CD4-positive, alpha-beta T cell (primary cell): ENCODE results near the gene CCR1. TPM values are rescaled to one million over a fixed set of nuclear protein-coding genes. Genes with fewer than 3 reads are reported as not detected.

Experiments
- ATAC-seq: fragments of 200-7000 bp; cut with Tn5 transposase; one replicate; pipeline ENCODE4 v1.10.0; 2022; ENCODE audit warnings: mild to moderate bottlenecking; ENCODE audit not compliant: poor library complexity
- CTCF ChIA-PET: fragments of 350-600 bp; sonication (Branson Sonifier 250); formaldehyde crosslinking; loops from one replicate; lab custom pipeline; 2021; ENCODE audit warnings: antibody characterized with exemption, inconsistent platforms; lab: Charles Lee
- POLR2A ChIA-PET: fragments of 350-600 bp; sonication (Branson Sonifier 250); formaldehyde crosslinking; loops from one replicate; lab custom pipeline; 2021; ENCODE audit warnings: antibody characterized with exemption, inconsistent platforms; lab: Charles Lee
- DNase-seq, 14 experiments: peaks; one replicate each; pipeline ENCODE4 v3.0.0-alpha.2; 2013 to 2020; ENCODE audit warnings: mixed read lengths in 2 of 14
- H3K27ac ChIP-seq, 2 donors: one replicate each; pipeline versions ENCODE4 v1.5.1 to v1.7.0; 2013; ENCODE audit warnings: low read length in 2 of 2, low read depth in 1 of 2, mild to moderate bottlenecking in 1 of 2
- H3K27me3 ChIP-seq, 2 experiments: 1 replicate in 1 of 2; 2 replicates in 1 of 2; pipeline versions ENCODE4 v1.6.1 to v1.7.0; 2013; ENCODE audit warnings: low read length in 2 of 2, control low read depth in 1 of 2, mild to moderate bottlenecking in 1 of 2, moderate library complexity in 1 of 2; ENCODE audit not compliant: insufficient read depth in 2 of 2, control insufficient read depth in 1 of 2
- H3K36me3 ChIP-seq: one replicate; pipeline ENCODE4 v1.6.1; 2013; ENCODE audit warnings: low read length, control low read depth; ENCODE audit not compliant: insufficient read depth
- H3K4me1 ChIP-seq: one replicate; pipeline ENCODE4 v1.6.1; 2013; ENCODE audit warnings: low read length, control low read depth; ENCODE audit not compliant: insufficient read depth
- H3K4me3 ChIP-seq: one replicate; pipeline ENCODE4 v1.5.1; 2013; ENCODE audit warnings: mild to moderate bottlenecking, low read length, moderate library complexity
- H3K9me3 ChIP-seq, 2 experiments: 1 replicate in 1 of 2; 2 replicates in 1 of 2; pipeline versions ENCODE4 v1.6.1 to v1.7.0; 2013; ENCODE audit warnings: low read length in 2 of 2, mild to moderate bottlenecking in 2 of 2, control low read depth in 1 of 2, moderate library complexity in 1 of 2; ENCODE audit not compliant: control insufficient read depth in 1 of 2, insufficient read depth in 1 of 2
- H3K27ac Mint-ChIP-seq: one replicate; pipeline ENCODE4 v1.8.0; 2020; ENCODE audit warnings: mixed read lengths
- H3K27me3 Mint-ChIP-seq: one replicate; pipeline ENCODE4 v1.8.0; 2021; ENCODE audit warnings: mixed read lengths
- H3K36me3 Mint-ChIP-seq: one replicate; pipeline ENCODE4 v1.8.0; 2021; ENCODE audit warnings: low read depth, mixed read lengths
- H3K4me1 Mint-ChIP-seq: one replicate; pipeline ENCODE4 v1.8.0; 2021; ENCODE audit warnings: low read depth, mixed read lengths
- H3K4me3 Mint-ChIP-seq: one replicate; pipeline ENCODE4 v1.8.0; 2020; ENCODE audit warnings: mild to moderate bottlenecking, mixed read lengths
- H3K9me3 Mint-ChIP-seq: one replicate; pipeline ENCODE4 v1.8.0; 2020; ENCODE audit warnings: mixed read lengths
- intact Hi-C, 2 experiments: fragments of 100-400 bp; cut with DNase I in 1 of 2; cut with micrococcal nuclease in 1 of 2; formaldehyde crosslinking; loops; one replicate each; pipeline versions ENCODE4 v1.15.1 to v1.9.0; 2023 to 2025; cut with DNase I, micrococcal nuclease
- total RNA-seq, 174 experiments: library from RNA in 2 of 174; stranded (reverse) in 2 of 174; gene quantifications; one replicate each; pipeline ENCODE4 v1.2.3 and lab custom pipeline; 2021 to 2026
- TF ChIP-seq, protein P1 (sequence below): fragments of 200-600 bp; IDR thresholded peaks from one replicate; pipeline ENCODE4 v1.8.0; 2022; ENCODE audit warnings: antibody characterized with exemption, mild to moderate bottlenecking

The CCR1 gene
- total RNA-seq, 2 experiments from 2014 or later, result 0.34 to 0.38 TPM

DNA sequence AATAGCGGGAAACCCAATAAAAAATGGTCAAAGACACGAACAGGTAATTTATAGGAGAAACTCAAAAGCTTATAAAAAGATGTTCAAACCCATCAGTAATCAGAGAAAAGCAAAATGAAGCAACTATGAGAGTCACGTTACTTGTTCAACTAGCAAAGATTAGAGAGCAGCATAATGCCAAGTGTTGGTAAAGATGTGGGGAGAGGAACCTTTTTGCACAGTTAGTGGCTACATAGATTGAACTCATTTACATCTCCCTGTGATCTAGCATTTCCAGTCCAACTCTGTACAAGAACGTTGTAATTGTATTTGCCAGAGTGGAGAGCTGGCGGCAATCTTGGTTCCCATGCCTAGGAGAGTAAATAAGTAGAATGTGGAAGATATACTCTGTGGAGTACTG, 15.2 kb downstream of the CCR1 start:
- H3K27ac Mint-ChIP-seq, result no peak overlapping the region
- ChIA-PET CTCF (no interaction called here), POLR2A (interaction anchor here (1.0 kb wide), 1 partner anchor 15 kb away, joined by 3 read pairs; the partner anchor contains the start of gene CCR1)
- TF ChIP-seq, protein P1, sequence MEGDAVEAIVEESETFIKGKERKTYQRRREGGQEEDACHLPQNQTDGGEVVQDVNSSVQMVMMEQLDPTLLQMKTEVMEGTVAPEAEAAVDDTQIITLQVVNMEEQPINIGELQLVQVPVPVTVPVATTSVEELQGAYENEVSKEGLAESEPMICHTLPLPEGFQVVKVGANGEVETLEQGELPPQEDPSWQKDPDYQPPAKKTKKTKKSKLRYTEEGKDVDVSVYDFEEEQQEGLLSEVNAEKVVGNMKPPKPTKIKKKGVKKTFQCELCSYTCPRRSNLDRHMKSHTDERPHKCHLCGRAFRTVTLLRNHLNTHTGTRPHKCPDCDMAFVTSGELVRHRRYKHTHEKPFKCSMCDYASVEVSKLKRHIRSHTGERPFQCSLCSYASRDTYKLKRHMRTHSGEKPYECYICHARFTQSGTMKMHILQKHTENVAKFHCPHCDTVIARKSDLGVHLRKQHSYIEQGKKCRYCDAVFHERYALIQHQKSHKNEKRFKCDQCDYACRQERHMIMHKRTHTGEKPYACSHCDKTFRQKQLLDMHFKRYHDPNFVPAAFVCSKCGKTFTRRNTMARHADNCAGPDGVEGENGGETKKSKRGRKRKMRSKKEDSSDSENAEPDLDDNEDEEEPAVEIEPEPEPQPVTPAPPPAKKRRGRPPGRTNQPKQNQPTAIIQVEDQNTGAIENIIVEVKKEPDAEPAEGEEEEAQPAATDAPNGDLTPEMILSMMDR, result no peak
- Histone ChIP-seq H3K9me3 (peaks cover 0 to 20% of the 10 kb centered on the region in 2 experiments), H3K4me3 (no peak overlapping the region), H3K27me3 (peaks cover 0 to 4% of the 10 kb centered on the region in 2 experiments), H3K27ac (no peak overlapping the region), H3K4me1 (no peaks in the 10 kb centered on the region), H3K36me3 (no peaks in the 10 kb centered on the region)
- peaks cover 12% of the 10 kb centered on the region for H3K27me3 Mint-ChIP-seq
- H3K4me3 Mint-ChIP-seq, result no peak overlapping the region
- peaks cover 4% of the 10 kb centered on the region for H3K36me3 Mint-ChIP-seq
- ATAC-seq (no peak), DNase-seq (no peak)
- intact Hi-C loops, result no loop called here
- H3K9me3 Mint-ChIP-seq, result peaks cover 10% of the 10 kb centered on the region
- H3K4me1 Mint-ChIP-seq, result no peaks in the 10 kb centered on the region

DNA sequence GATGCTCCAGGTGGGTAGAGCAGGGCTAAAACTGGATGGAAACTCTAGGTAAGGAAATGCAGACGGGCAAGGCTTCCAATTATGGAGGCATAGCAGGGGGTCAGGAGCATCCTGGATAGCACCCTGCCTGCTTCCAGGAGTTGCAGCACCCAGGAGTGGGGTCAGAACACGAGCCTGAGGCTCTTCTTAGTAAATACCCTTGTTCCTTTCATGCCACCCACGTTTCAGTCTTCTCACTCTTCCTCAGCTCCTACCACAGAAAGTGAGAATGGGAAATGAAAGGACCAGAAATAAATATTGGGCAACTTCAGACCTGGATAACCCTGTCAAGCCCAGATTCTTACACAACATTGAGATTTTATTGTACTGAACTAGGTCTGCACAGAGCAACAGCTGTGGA, 16.4 kb downstream of the CCR1 start:
- Histone ChIP-seq H3K9me3 (peaks cover 0 to 20% of the 10 kb centered on the region in 2 experiments), H3K27ac (no peak overlapping the region), H3K27me3 (peaks cover 0 to 4% of the 10 kb centered on the region in 2 experiments), H3K36me3 (no peaks in the 10 kb centered on the region), H3K4me1 (no peaks in the 10 kb centered on the region), H3K4me3 (no peak overlapping the region)
- Mint-ChIP-seq H3K27ac (no peak overlapping the region), H3K27me3 (peaks cover 14% of the 10 kb centered on the region), H3K36me3 (peaks cover 4% of the 10 kb centered on the region), H3K4me1 (no peaks in the 10 kb centered on the region), H3K4me3 (no peak overlapping the region), H3K9me3 (peaks cover 10% of the 10 kb centered on the region)
- intact Hi-C loops, result no loop called here
- ChIA-PET POLR2A (no interaction called here), CTCF (interaction anchor here (0.9 kb wide), 1 partner anchor 297 kb away, joined by 3 read pairs; no protein-coding TSS in a partner anchor)
- no peak for ATAC-seq
- peak in 1 of 14 experiments; percentile 14 for DNase-seq
- TF ChIP-seq, protein P1, result no peak

DNA sequence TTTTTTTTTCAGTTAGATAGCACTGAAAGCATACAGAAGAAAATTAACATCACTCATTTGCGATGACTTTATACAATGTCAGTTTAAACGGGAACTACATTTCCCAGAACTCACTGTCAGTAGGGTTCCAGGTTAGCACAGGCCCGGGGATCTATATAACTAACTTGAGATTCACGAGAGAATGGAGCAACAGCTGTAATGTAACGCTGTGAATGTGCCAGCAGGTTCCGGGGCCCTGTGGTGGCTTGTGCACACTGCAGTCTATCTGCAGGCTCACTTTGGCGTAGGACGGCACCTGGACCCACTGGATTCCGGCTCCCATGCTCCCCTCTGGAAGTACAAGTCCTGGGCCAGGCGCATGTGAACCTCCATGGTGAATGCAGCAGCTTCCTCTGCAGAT, 19.4 kb downstream of the CCR1 start:
- Mint-ChIP-seq H3K27me3 (peaks cover 14% of the 10 kb centered on the region), H3K36me3 (no peaks in the 10 kb centered on the region), H3K27ac (no peak overlapping the region), H3K4me3 (no peak overlapping the region), H3K4me1 (no peaks in the 10 kb centered on the region), H3K9me3 (peaks cover 9% of the 10 kb centered on the region)
- POLR2A ChIA-PET, result no interaction called here
- no peak overlapping the region for H3K27ac ChIP-seq
- intact Hi-C loops, result no loop called here
- H3K27me3 ChIP-seq, result peaks cover 0 to 4% of the 10 kb centered on the region in 2 experiments
- DNase-seq (no peak), ATAC-seq (no peak)
- TF ChIP-seq, protein P1, result no peak
- H3K36me3 ChIP-seq, result no peaks in the 10 kb centered on the region
- H3K4me1 ChIP-seq, result no peaks in the 10 kb centered on the region
- H3K4me3 ChIP-seq, result no peak overlapping the region
- CTCF ChIA-PET, result no interaction called here
- peaks cover 0 to 4% of the 10 kb centered on the region in 2 experiments for H3K9me3 ChIP-seq
